ENCODE measurements around the gene LPAR1.

GRCh38 chr9:111030492-111030891, 7.8 kb downstream of the LPAR1 start:
- no peak for TF ChIP-seq TAF1 (IDR thresholded peaks at IDR 0.05; ENCODE audit: low read depth, low read length)
- TF ChIP-seq POLR2A (IDR thresholded peaks at IDR 0.05; ENCODE audit: control extremely low read depth in 1 of 2, low read depth in 2 of 2, low read length in 2 of 2): no peak
- no peak for TF ChIP-seq CTCF (IDR thresholded peaks at IDR 0.05; ENCODE audit: control extremely low read depth in 1 of 3, insufficient read depth in 1 of 3, low read depth in 1 of 3, low read length in 3 of 3)
- no peak for TF ChIP-seq HDAC2 (IDR thresholded peaks at IDR 0.05; ENCODE audit: borderline replicate concordance in 1 of 2, low read depth in 2 of 2, low read length in 2 of 2)
- TF ChIP-seq PHF8 (conservative IDR thresholded peaks at IDR 0.05; ENCODE audit: low read depth, low read length): no peak
- no peak for TF ChIP-seq MAFK (IDR thresholded peaks at IDR 0.05; ENCODE audit: low read depth, low read length)
- TF ChIP-seq SRF (IDR thresholded peaks at IDR 0.05; ENCODE audit: low read depth, low read length): no peak
- TF ChIP-seq, protein P1, sequence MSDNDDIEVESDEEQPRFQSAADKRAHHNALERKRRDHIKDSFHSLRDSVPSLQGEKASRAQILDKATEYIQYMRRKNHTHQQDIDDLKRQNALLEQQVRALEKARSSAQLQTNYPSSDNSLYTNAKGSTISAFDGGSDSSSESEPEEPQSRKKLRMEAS (IDR thresholded peaks at IDR 0.05): peak; percentile 70
- no peak for TF ChIP-seq SIRT6 (IDR thresholded peaks at IDR 0.05; ENCODE audit: low read length)
- no peak for TF ChIP-seq POLR2AphosphoS5 (IDR thresholded peaks at IDR 0.05; ENCODE audit: low read depth, low read length)
- TF ChIP-seq CEBPB (IDR thresholded peaks at IDR 0.05; ENCODE audit: low read depth, low read length): no peak
- no peak for TF ChIP-seq TCF12 (IDR thresholded peaks at IDR 0.05; ENCODE audit: low read depth, low read length)
- TF ChIP-seq JUND (IDR thresholded peaks at IDR 0.05; ENCODE audit: low read length): no peak
